SH-SY5Y (cell line): ENCODE results near the gene DUSP23.

Experiments used
- GATA2 ChIP-seq: IDR thresholded peaks from 2 replicates; pipeline ENCODE4 v1.6.1; 2011; ENCODE audit warnings: mild to moderate bottlenecking, low read depth, low read length
- GATA3 ChIP-seq: IDR thresholded peaks from 2 replicates; pipeline ENCODE4 v1.6.1; 2011; ENCODE audit warnings: low read depth, mild to moderate bottlenecking, low read length, moderate library complexity

DUSP23 gene

GRCh38 chr1:159800177-159800930 is 19.6 kb downstream of the DUSP23 start:
- no peak for TF ChIP-seq GATA3
- no peak for TF ChIP-seq GATA2

- TF ChIP-seq GATA3 (no peak), GATA2 (no peak)
Observed at GRCh38 chr1:159802111-159802510, 21.3 kb downstream of the DUSP23 start, which contains the start of gene FCRL6. FCRL6 (plus strand) TSS chr1:159802360; CDS start chr1:159802425, 65 bp downstream.

GRCh38 chr1:159803956-159804689 is 23.4 kb downstream of the DUSP23 start:
- TF ChIP-seq GATA3 (no peak), GATA2 (no peak)

GRCh38 chr1:159804924-159805323 is 24.2 kb downstream of the DUSP23 start:
- no peak for TF ChIP-seq GATA3
- no peak for TF ChIP-seq GATA2

GRCh38 chr1:159815926-159816325 is 35.2 kb downstream of the DUSP23 start:
- no peak for TF ChIP-seq GATA2

- TF ChIP-seq GATA2 (no peak), GATA3 (no peak)
Observed at GRCh38 chr1:159817276-159818041, 36.7 kb downstream of the DUSP23 start.

- TF ChIP-seq GATA3 (no peak), GATA2 (no peak)
Observed at GRCh38 chr1:159821171-159821867, 40.6 kb downstream of the DUSP23 start.

GRCh38 chr1:159823406-159823805 is 42.6 kb downstream of the DUSP23 start:
- TF ChIP-seq GATA3 (no peak), GATA2 (no peak)

- TF ChIP-seq GATA2, result no peak
Observed at GRCh38 chr1:159825564-159825963, 44.8 kb downstream of the DUSP23 start.

GRCh38 chr1:159826441-159827101 is 45.8 kb downstream of the DUSP23 start, which contains the start of gene SLAMF8:
SLAMF8 (plus strand) TSS chr1:159826873; CDS start chr1:159826899, 26 bp downstream.
- TF ChIP-seq GATA2, result no peak
- TF ChIP-seq GATA3, result no peak

GRCh38 chr1:159827102-159827490 is 46.3 kb downstream of the DUSP23 start:
- TF ChIP-seq GATA2, result no peak
- no peak for TF ChIP-seq GATA3

- no peak for TF ChIP-seq GATA3
- TF ChIP-seq GATA2, result no peak
Observed at GRCh38 chr1:159827549-159827948, 46.8 kb downstream of the DUSP23 start.

- no peak for TF ChIP-seq GATA2
- no peak for TF ChIP-seq GATA3
Observed at GRCh38 chr1:159828176-159828575, 47.4 kb downstream of the DUSP23 start.
